Stimulated activated CD4-positive, alpha-beta T cell treated with anti-CD3 and anti-CD28 coated beads, TNF-alpha, amount 100 ng/mL, for 4 hours (primary cell): ENCODE measurements around the gene TMEM72.

ENCODE experiments used
- DNase-seq, 3 experiments: peaks; one replicate each; pipeline ENCODE4 v3.0.0-alpha.2; 2020; ENCODE audit warnings: low read depth in 3 of 3

Gene TMEM72

GRCh38 chr10:44966816-44967509 lies 55.8 kb downstream of the TMEM72 start:
- no peak for DNase-seq

GRCh38 chr10:44967616-44968015 lies 56.5 kb downstream of the TMEM72 start:
- no peak for DNase-seq

GRCh38 chr10:44968091-44968490 lies 57.0 kb downstream of the TMEM72 start:
- no peak for DNase-seq

- no peak for DNase-seq
Measured at GRCh38 chr10:44968500-44969400, 57.6 kb downstream of the TMEM72 start.

GRCh38 chr10:44969854-44970253 lies 58.7 kb downstream of the TMEM72 start:
- DNase-seq = no peak

GRCh38 chr10:44970812-44971395 lies 59.8 kb downstream of the TMEM72 start:
- no peak for DNase-seq

GRCh38 chr10:44971434-44971833 lies 60.3 kb downstream of the TMEM72 start:
- no peak for DNase-seq

- no peak for DNase-seq
Measured at GRCh38 chr10:44971935-44972757, 61.0 kb downstream of the TMEM72 start.

GRCh38 chr10:44972874-44973306 lies 61.8 kb downstream of the TMEM72 start:
- no peak for DNase-seq

- no peak for DNase-seq
Measured at GRCh38 chr10:44973323-44974081, 62.4 kb downstream of the TMEM72 start.

GRCh38 chr10:44974082-44974627 lies 63.0 kb downstream of the TMEM72 start:
- DNase-seq = no peak

GRCh38 chr10:44974628-44975430 lies 63.7 kb downstream of the TMEM72 start:
- peak; percentile 36 to 43 (median 40) for DNase-seq

- no peak for DNase-seq
Measured at GRCh38 chr10:44975431-44976331, 64.5 kb downstream of the TMEM72 start.

- no peak for DNase-seq
Measured at GRCh38 chr10:44976352-44977198, 65.4 kb downstream of the TMEM72 start.

- DNase-seq = no peak
Measured at GRCh38 chr10:44977287-44978212, 66.4 kb downstream of the TMEM72 start.

- DNase-seq = no peak
Measured at GRCh38 chr10:44978213-44978569, 67.1 kb downstream of the TMEM72 start.
